GM21360 (cell line): ENCODE data around the gene OBI1.

Experiments
- ATAC-seq: cut with Tn5 transposase; IDR thresholded peaks from one replicate; pipeline ENCODE4 v1.9.1; 2021; ENCODE audit warnings: mild to moderate bottlenecking, moderate library complexity; ENCODE audit not compliant: unreplicated experiment

The OBI1 gene

DNA sequence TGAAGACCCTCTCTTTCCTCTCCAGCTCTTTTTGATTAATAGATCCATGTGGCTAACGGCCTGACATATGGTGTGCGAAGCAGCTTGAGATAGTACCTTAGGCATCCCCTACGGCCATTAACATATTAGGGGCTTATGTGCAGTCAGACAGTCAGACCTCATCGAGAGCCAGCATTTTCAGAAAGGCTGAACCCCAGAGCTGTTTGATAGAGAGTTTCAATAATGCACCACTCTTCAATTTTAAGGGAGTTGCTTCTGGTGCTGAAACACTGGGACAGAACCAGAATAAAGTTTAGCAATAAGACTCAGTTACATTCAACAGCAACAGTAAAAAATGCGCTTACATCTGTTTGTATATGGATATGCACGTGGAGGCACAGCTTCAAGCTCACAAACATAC lies 66.4 kb downstream of the OBI1 start:
- ATAC-seq, result no peak

DNA sequence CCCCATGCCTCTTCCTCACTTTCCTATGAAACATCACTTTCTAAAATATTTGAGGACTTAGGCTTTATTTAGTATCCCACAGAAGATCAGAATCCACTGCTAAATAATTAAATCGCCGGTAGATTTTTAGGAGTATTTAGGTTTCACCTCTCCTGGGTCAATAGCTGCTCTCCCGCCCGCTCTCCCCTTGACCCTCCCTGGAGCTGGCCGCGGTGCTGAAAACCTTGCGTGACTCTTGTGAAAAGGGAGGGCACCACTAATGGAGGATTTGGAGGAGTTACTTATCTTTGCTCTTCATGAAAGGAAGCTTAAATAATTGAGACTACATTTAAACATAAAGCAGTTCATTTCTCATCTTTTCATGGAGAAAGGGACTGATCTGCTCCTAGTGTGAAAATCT lies 69.7 kb downstream of the OBI1 start:
- no peak for ATAC-seq

DNA sequence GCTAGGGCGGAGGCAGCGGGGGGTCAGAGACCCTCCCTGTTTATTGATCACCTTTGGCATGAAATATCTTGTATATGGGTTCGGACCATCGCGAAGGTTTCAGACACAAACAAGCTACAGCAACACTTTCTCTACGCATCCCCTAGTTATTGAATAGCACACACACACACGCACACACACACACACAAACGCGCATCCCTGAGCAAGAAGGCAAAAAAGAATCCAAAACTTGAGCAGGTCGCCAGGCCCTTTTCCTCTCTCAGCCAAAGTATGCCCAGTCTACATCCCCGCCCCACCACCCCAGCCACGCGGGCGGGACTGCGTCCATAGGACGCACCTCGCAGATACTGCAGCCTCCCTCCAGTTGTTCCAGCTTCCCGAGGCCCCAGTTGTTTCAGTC lies 71.6 kb downstream of the OBI1 start:
- ATAC-seq, result no peak

DNA sequence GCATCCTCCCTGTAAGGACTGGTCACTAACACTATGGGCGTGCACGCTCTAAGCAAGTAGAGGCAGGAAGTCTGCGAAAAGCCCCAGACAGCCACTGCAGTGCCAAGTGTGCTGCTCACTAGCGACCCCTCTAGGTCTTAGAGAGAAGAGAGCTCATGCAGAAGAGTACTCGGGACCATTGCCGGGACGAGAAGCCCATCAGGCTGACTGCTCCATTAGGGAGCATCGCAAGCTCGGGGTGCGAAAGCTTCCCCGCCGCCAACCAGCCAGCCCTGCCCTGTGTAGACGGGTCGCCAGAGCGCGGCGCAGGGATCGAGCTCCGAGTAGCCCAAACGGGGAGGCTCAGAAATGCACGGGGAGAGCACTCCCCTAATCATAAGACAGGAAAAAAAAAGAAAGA lies 72.2 kb downstream of the OBI1 start:
- ATAC-seq, result no peak

DNA sequence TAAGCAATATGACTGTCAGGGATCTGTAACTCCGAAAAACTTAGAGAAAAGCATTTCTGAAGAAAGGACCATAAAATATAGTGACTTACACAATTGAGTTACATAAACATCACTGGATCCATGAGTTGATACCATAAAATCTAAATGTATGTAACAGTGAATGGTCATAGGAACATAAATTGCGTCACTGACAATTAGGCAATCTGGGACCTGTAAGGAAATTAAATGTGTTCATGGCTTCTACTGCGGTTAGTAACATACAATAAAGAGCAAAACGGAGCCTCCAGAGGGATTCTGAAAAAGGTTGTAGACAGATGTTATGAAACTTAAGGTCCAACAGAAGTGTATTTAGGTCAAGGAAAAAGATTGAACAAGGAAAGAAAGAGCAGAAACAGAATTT lies 82.7 kb downstream of the OBI1 start:
- no peak for ATAC-seq

DNA sequence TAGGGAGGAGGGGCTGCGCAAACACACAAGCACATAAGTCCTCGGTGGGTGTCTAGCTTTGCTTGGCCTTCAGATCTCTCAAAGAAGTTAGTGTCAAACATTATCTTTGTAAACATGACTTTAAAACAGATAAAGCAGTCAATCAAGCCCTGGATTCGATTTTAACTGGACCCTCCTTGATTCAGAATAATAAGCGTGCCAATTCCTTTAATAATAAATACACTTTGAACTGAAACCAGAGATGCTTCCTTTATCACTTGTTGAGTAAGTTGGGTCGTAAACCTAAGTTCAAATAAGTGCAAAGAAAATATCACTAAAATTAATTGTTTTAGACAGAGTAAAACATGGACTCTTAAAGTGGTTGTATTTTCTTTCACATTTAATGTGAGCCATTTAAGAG lies 86.5 kb downstream of the OBI1 start:
- ATAC-seq, result no peak

DNA sequence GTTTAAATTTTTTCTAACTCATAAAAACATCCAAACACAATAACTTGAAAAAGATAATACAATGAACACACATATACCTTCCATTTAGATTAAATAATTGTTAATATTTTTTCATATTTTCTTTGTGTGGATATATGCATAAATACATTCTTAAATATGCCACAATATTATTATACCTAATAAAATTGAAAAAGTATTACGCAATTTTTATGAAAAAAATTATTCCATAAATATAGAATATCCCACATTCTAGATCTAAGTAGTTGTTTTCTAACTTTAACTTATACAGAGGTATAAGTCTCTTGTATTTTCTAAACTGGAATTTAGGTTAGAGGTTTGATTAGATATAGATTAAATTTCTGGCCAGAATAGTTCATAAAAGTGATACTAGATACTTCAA lies 89.9 kb downstream of the OBI1 start:
- ATAC-seq, result no peak

DNA sequence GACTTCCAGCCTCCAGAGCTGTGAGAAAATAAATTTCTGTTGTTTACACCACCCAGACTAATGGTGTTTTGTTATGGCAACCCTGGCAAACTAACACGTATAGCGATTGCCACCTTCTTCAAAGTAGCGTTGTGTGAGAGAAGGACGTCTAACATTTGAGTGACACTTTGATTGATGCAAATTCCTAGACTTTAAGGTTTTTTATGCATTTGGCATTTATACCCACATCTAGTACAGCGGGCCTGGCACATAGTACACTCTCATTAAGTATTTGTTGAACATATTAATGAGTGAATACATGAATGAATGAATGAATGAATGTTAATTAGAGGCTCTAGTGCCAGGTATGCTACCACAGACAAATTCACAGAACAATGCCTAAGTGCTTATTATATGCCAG lies 92.3 kb downstream of the OBI1 start:
- ATAC-seq, result no peak
